ENCODE data around the gene CYP4A11. TPM values are rescaled to one million over a fixed set of nuclear protein-coding genes. Genes with fewer than 3 reads are reported as not detected.
"Not testable (repeated sequence)": the region's sequence is repeated elsewhere in the genome, so short reads cannot be mapped to it uniquely, and the experiment has no call there.

The CYP4A11 gene
- total RNA-seq, 1 experiment from 2014 or later = not detected

GRCh38 chr1:46961066-46961758, 19.9 kb upstream of the CYP4A11 start:
- Histone ChIP-seq H2AFZ (ENCODE audit: low read length) (no peak overlapping the region), H3K4me3 (ENCODE audit: low read length) (no peak overlapping the region), H3K4me2 (ENCODE audit: low read length) (no peak overlapping the region), H3K36me3 (ENCODE audit: low read depth, low read length) (no peaks in the 10 kb centered on the region), H3K4me1 (ENCODE audit: insufficient read depth, low read length) (no peaks in the 10 kb centered on the region), H3K27me3 (ENCODE audit: low read length) (no peaks in the 10 kb centered on the region), H4K20me1 (ENCODE audit: low read length) (no peaks in the 10 kb centered on the region), H3F3A (ENCODE audit: low read length, unreplicated experiment) (no peaks in the 10 kb centered on the region), H3K79me2 (ENCODE audit: low read length) (no peaks in the 10 kb centered on the region), H3K9ac (ENCODE audit: low read length) (no peak overlapping the region), H3K9me3 (ENCODE audit: low read length) (no peaks in the 10 kb centered on the region), H3K9me2 (replicated peaks; ENCODE audit: low read length) (no peaks in the 10 kb centered on the region), H3K27ac (ENCODE audit: low read length) (no peak overlapping the region)
- ChIA-PET CTCF (no interaction called here), POLR2A (ENCODE audit: unreplicated experiment) (no interaction called here)
- TF ChIP-seq EZH2phosphoT487 (IDR thresholded peaks at IDR 0.05; ENCODE audit: borderline replicate concordance, low read length) (no peak), EZH2 (IDR thresholded peaks at IDR 0.05; ENCODE audit: low read length, unreplicated experiment) (no peak)
- intact Hi-C loops (cut with micrococcal nuclease) = no loop called here
- DNase-seq (no peak), ATAC-seq (no peak)
- BruUV-seq (replicated peaks) = no TSS peak

GRCh38 chr1:46960250-46960649, 19.0 kb upstream of the CYP4A11 start:
- no peaks in the 10 kb centered on the region for H3F3A ChIP-seq (ENCODE audit: low read length, unreplicated experiment)
- H3K4me2 ChIP-seq (ENCODE audit: low read length) = no peak overlapping the region
- ATAC-seq (peak; percentile 33; the same call in 1 of the 2 replicates), DNase-seq (peak; percentile 3)
- no peaks in the 10 kb centered on the region for H3K4me1 ChIP-seq (ENCODE audit: insufficient read depth, low read length)
- ChIA-PET CTCF (no interaction called here), POLR2A (ENCODE audit: unreplicated experiment) (no interaction called here)
- no peaks in the 10 kb centered on the region for H3K9me2 ChIP-seq (replicated peaks; ENCODE audit: low read length)
- H3K4me3 ChIP-seq (ENCODE audit: low read length) = no peak overlapping the region
- H3K9me3 ChIP-seq (ENCODE audit: low read length) = no peaks in the 10 kb centered on the region
- no peaks in the 10 kb centered on the region for H3K36me3 ChIP-seq (ENCODE audit: low read depth, low read length)
- H3K27me3 ChIP-seq (ENCODE audit: low read length) = no peaks in the 10 kb centered on the region
- H2AFZ ChIP-seq (ENCODE audit: low read length) = no peak overlapping the region
- TF ChIP-seq EZH2 (IDR thresholded peaks at IDR 0.05; ENCODE audit: low read length, unreplicated experiment) = no peak
- TF ChIP-seq CTCF (conservative IDR thresholded peaks at IDR 0.05; ENCODE audit: low read depth, low read length) = no peak
- no peak for TF ChIP-seq EZH2phosphoT487 (IDR thresholded peaks at IDR 0.05; ENCODE audit: borderline replicate concordance, low read length)
- no peaks in the 10 kb centered on the region for H3K79me2 ChIP-seq (ENCODE audit: low read length)
- H3K9ac ChIP-seq (ENCODE audit: low read length) = no peak overlapping the region
- no peaks in the 10 kb centered on the region for H4K20me1 ChIP-seq (ENCODE audit: low read length)
- no peak overlapping the region for H3K27ac ChIP-seq (ENCODE audit: low read length)
- no TSS peak for BruUV-seq (replicated peaks)
- intact Hi-C loops (cut with micrococcal nuclease) = no loop called here

GRCh38 chr1:46955116-46955515, 13.8 kb upstream of the CYP4A11 start:
- DNase-seq; H4K20me1 ChIP-seq (ENCODE audit: low read length); H3K79me2 ChIP-seq (ENCODE audit: low read length); H3K27ac ChIP-seq (ENCODE audit: low read length); H3K9ac ChIP-seq (ENCODE audit: low read length); H3K4me1 ChIP-seq (ENCODE audit: insufficient read depth, low read length); H3K4me3 ChIP-seq (ENCODE audit: low read length); H3F3A ChIP-seq (ENCODE audit: low read length, unreplicated experiment); POLR2A ChIA-PET (ENCODE audit: unreplicated experiment); H3K27me3 ChIP-seq (ENCODE audit: low read length); H3K9me3 ChIP-seq (ENCODE audit: low read length); H3K36me3 ChIP-seq (ENCODE audit: low read depth, low read length); H2AFZ ChIP-seq (ENCODE audit: low read length); H3K4me2 ChIP-seq (ENCODE audit: low read length); ATAC-seq; CTCF ChIA-PET; BruUV-seq (replicated peaks); H3K9me2 ChIP-seq (replicated peaks; ENCODE audit: low read length); intact Hi-C loops (cut with micrococcal nuclease): not testable (repeated sequence)

- H3K9me3 ChIP-seq (ENCODE audit: low read length); H4K20me1 ChIP-seq (ENCODE audit: low read length); H3K27ac ChIP-seq (ENCODE audit: low read length); H3F3A ChIP-seq (ENCODE audit: low read length, unreplicated experiment); H3K79me2 ChIP-seq (ENCODE audit: low read length); H3K9ac ChIP-seq (ENCODE audit: low read length); CTCF ChIA-PET; H3K4me3 ChIP-seq (ENCODE audit: low read length); H3K9me2 ChIP-seq (replicated peaks; ENCODE audit: low read length); ATAC-seq; BruUV-seq (replicated peaks); POLR2A ChIA-PET (ENCODE audit: unreplicated experiment); H3K36me3 ChIP-seq (ENCODE audit: low read depth, low read length); H2AFZ ChIP-seq (ENCODE audit: low read length); intact Hi-C loops (cut with micrococcal nuclease); H3K4me1 ChIP-seq (ENCODE audit: insufficient read depth, low read length); H3K4me2 ChIP-seq (ENCODE audit: low read length); DNase-seq; H3K27me3 ChIP-seq (ENCODE audit: low read length): not testable (repeated sequence)
Observed at GRCh38 chr1:46953847-46954246, 12.6 kb upstream of the CYP4A11 start.

- BruUV-seq (replicated peaks); H3K79me2 ChIP-seq (ENCODE audit: low read length); ATAC-seq; H3K4me2 ChIP-seq (ENCODE audit: low read length); CTCF ChIA-PET; H3K4me3 ChIP-seq (ENCODE audit: low read length); intact Hi-C loops (cut with micrococcal nuclease); H4K20me1 ChIP-seq (ENCODE audit: low read length); H3K4me1 ChIP-seq (ENCODE audit: insufficient read depth, low read length); H3K9me2 ChIP-seq (replicated peaks; ENCODE audit: low read length); H3F3A ChIP-seq (ENCODE audit: low read length, unreplicated experiment); DNase-seq; H3K36me3 ChIP-seq (ENCODE audit: low read depth, low read length); H3K9ac ChIP-seq (ENCODE audit: low read length); POLR2A ChIA-PET (ENCODE audit: unreplicated experiment); H3K27me3 ChIP-seq (ENCODE audit: low read length); H2AFZ ChIP-seq (ENCODE audit: low read length); H3K27ac ChIP-seq (ENCODE audit: low read length); H3K9me3 ChIP-seq (ENCODE audit: low read length): not testable (repeated sequence)
Observed at GRCh38 chr1:46949417-46949666, 8.1 kb upstream of the CYP4A11 start.

All from PC-3 (cell line).